Thyroid gland (tissue), 4 donors: ENCODE measurements around the gene JOSD2. TPM values are rescaled to one million over a fixed set of nuclear protein-coding genes. Genes with fewer than 3 reads are reported as not detected.

Experiments used
- DNase-seq, 2 donors: peaks; one replicate each; pipeline ENCODE4 v3.0.0-alpha.2; 2019
- H3K27ac ChIP-seq, 3 donors: fragments of 200-600 bp; sonication (generic); 1 replicate in 2 of 3; 2 replicates in 1 of 3; pipeline ENCODE4 v1.5.1; 2016 to 2019; ENCODE audit warnings: mild to moderate bottlenecking in 1 of 3, moderate library complexity in 1 of 3
- H3K27me3 ChIP-seq: fragments of 200-600 bp; sonication (generic); one replicate; pipeline ENCODE4 v1.5.1; 2019
- H3K36me3 ChIP-seq, 2 donors: fragments of 200-600 bp; sonication (generic); one replicate each; pipeline ENCODE4 v1.5.1; 2016 to 2019
- H3K4me1 ChIP-seq, 2 donors: fragments of 200-600 bp; sonication (generic); one replicate each; pipeline ENCODE4 v1.5.1; 2017 to 2019
- H3K4me3 ChIP-seq, 3 donors: fragments of 200-600 bp; sonication (generic); replicated peaks in 1 of 3; 1 replicate in 2 of 3; 2 replicates in 1 of 3; pipeline ENCODE4 v1.5.1; 2016; ENCODE audit warnings: mild to moderate bottlenecking in 1 of 3
- H3K9me3 ChIP-seq: fragments of 200-600 bp; sonication (generic); one replicate; pipeline ENCODE4 v1.5.1; 2017
- CTCF ChIP-seq, 6 experiments: fragments of 200-600 bp in 3 of 6; fragments of 450-650 bp in 3 of 6; sonication (generic) in 3 of 6; IDR thresholded peaks; one replicate each; pipeline ENCODE4 v1.5.1; 2016 to 2019; ENCODE audit warnings: antibody characterized with exemption in 6 of 6, mild to moderate bottlenecking in 2 of 6, inconsistent platforms in 1 of 6, moderate library complexity in 1 of 6
- POLR2A ChIP-seq, 2 donors: fragments of 450-650 bp; IDR thresholded peaks; one replicate each; pipeline ENCODE4 v1.6.1; 2017; ENCODE audit warnings: antibody characterized with exemption in 2 of 2, mild to moderate bottlenecking in 2 of 2, moderate library complexity in 1 of 2
- WGBS, 2 donors: methylation state at CpG; one replicate each; pipeline ENCODE4 v1.1.5; 2017; 5-methylcytosine and 5-hydroxymethylcytosine counted together
- intact Hi-C: fragments of 100-400 bp; cut with DNase I; formaldehyde crosslinking; loops from one replicate; pipeline ENCODE4 v1.15.1; 2023
- total RNA-seq, 4 donors: library from RNA; depleted of rRNA; stranded (reverse); fragments of >200 nt; gene quantifications; one replicate each; pipeline ENCODE4 v1.2.3, GENCODE V29; 2016

Gene JOSD2
- total RNA-seq, 4 donors from 2014 or later: 23.9 to 49.5 (median 41.3) TPM

- H3K27me3 ChIP-seq: no peaks in the 10 kb centered on the region
- H3K4me1 ChIP-seq: peaks cover 6 to 10% of the 10 kb centered on the region in 2 donors
- H3K36me3 ChIP-seq: no peaks in the 10 kb centered on the region
- TF ChIP-seq CTCF (IDR thresholded peaks at IDR 0.05) (no peak), POLR2A (IDR thresholded peaks at IDR 0.05) (no peak)
- intact Hi-C loops: loop anchor here (5.0 kb wide), 1 partner anchor 37 kb away; the partner anchor contains the start of genes EMC10 and GARIN5A
- no peak within 1 kb of the TSS for H3K27ac ChIP-seq
- 45 to 46% methylated on average over 18 to 22 of the region's 22 CpGs for WGBS, 2 donors
- no peaks in the 10 kb centered on the region for H3K9me3 ChIP-seq
- H3K4me3 ChIP-seq: no peak within 1 kb of the TSS
- no peak for DNase-seq
Measured at GRCh38 chr19:50513746-50514345, 2.9 kb upstream of the JOSD2 start, which contains the start of gene ASPDH. TSS of gene ASPDH (minus strand) at chr19:50513913. CDS start at chr19:50513823, 90 bp downstream.

- Histone ChIP-seq H3K4me1 (peaks cover 6 to 10% of the 10 kb centered on the region in 2 donors), H3K9me3 (no peaks in the 10 kb centered on the region), H3K27ac (no peak overlapping the region), H3K4me3 (no peak overlapping the region), H3K36me3 (no peaks in the 10 kb centered on the region), H3K27me3 (no peaks in the 10 kb centered on the region)
- 67 to 68% methylated on average over 12 of the region's 12 CpGs for WGBS, 2 donors
- intact Hi-C loops: loop anchor here (5.0 kb wide), 1 partner anchor 36 kb away; the partner anchor contains the start of genes EMC10 and GARIN5A
- no peak for DNase-seq
- TF ChIP-seq CTCF (IDR thresholded peaks at IDR 0.05) (no peak), POLR2A (IDR thresholded peaks at IDR 0.05) (no peak)
Measured at GRCh38 chr19:50512999-50513745, 2.2 kb upstream of the JOSD2 start.

GRCh38 chr19:50512112-50512998 lies 1.4 kb upstream of the JOSD2 start:
- H3K9me3 ChIP-seq: no peaks in the 10 kb centered on the region
- H3K4me1 ChIP-seq: peaks cover 6 to 10% of the 10 kb centered on the region in 2 donors
- intact Hi-C loops: loop anchor here (5.0 kb wide), 1 partner anchor 35 kb away; the partner anchor contains the start of genes EMC10 and GARIN5A
- 82 to 84% methylated on average over 11 to 26 of the region's 36 CpGs for WGBS, 2 donors
- H3K27ac ChIP-seq: no peak overlapping the region
- DNase-seq: no peak
- no peaks in the 10 kb centered on the region for H3K27me3 ChIP-seq
- H3K4me3 ChIP-seq: no peak overlapping the region
- TF ChIP-seq POLR2A (IDR thresholded peaks at IDR 0.05) (no peak), CTCF (IDR thresholded peaks at IDR 0.05) (no peak)
- H3K36me3 ChIP-seq: no peaks in the 10 kb centered on the region

GRCh38 chr19:50510700-50511068 lies 307 bp downstream of the JOSD2 start:
- Histone ChIP-seq H3K4me3 (peak overlapping the region in 2 of 3 donors; percentile 59 to 69), H3K9me3 (no peaks in the 10 kb centered on the region), H3K4me1 (peaks cover 6 to 10% of the 10 kb centered on the region in 2 donors), H3K27ac (peak overlapping the region in 2 of 3 donors; percentile 57 to 69), H3K36me3 (peaks cover 0 to 6% of the 10 kb centered on the region in 2 donors), H3K27me3 (no peaks in the 10 kb centered on the region)
- TF ChIP-seq CTCF (IDR thresholded peaks at IDR 0.05) (peak in 1 of 6 experiments; percentile 7), POLR2A (IDR thresholded peaks at IDR 0.05) (no peak)
- no peak for DNase-seq
- intact Hi-C loops: loop anchor here (5.0 kb wide), 1 partner anchor 33 kb away; the partner anchor contains the start of genes EMC10 and GARIN5A
- WGBS, 2 donors: 5 to 14% methylated on average over 10 of the region's 10 CpGs
